HG03139 (cell line): ENCODE results near the gene NPIPB2.

ENCODE experiments used
- ATAC-seq: cut with Tn5 transposase; IDR thresholded peaks from one replicate; pipeline ENCODE4 v1.9.1; 2021; ENCODE audit not compliant: unreplicated experiment

NPIPB2 gene

GRCh38 chr16:11903906-11904305 lies 37.9 kb downstream of the NPIPB2 start:
- ATAC-seq = no peak

GRCh38 chr16:11901091-11901490 lies 40.8 kb downstream of the NPIPB2 start:
- no peak for ATAC-seq

GRCh38 chr16:11896486-11897176 lies 45.2 kb downstream of the NPIPB2 start:
- ATAC-seq = no peak

- no peak for ATAC-seq
Observed at GRCh38 chr16:11893571-11893970, 48.3 kb downstream of the NPIPB2 start.

- no peak for ATAC-seq
Observed at GRCh38 chr16:11892761-11893160, 49.1 kb downstream of the NPIPB2 start.

GRCh38 chr16:11890231-11890965 lies 51.4 kb downstream of the NPIPB2 start:
- no peak for ATAC-seq

- no peak for ATAC-seq
Observed at GRCh38 chr16:11886881-11887280, 55.0 kb downstream of the NPIPB2 start.

- ATAC-seq = no peak
Observed at GRCh38 chr16:11884035-11884434, 57.8 kb downstream of the NPIPB2 start.

- no peak for ATAC-seq
Observed at GRCh38 chr16:11880007-11880406, 61.8 kb downstream of the NPIPB2 start.

GRCh38 chr16:11877374-11877773 lies 64.5 kb downstream of the NPIPB2 start:
- ATAC-seq = no peak
